Measurements from ENCODE around the gene LHX6.

Gene LHX6

GRCh38 chr9:122158202-122158601 lies 70.6 kb downstream of the LHX6 start:
- in situ Hi-C loops (cut with MboI; ENCODE audit: low sequenced_read_pairs): no loop called here

GRCh38 chr9:122155796-122156195 lies 73.0 kb downstream of the LHX6 start:
- in situ Hi-C loops (cut with MboI; ENCODE audit: low sequenced_read_pairs): no loop called here
